DMS79 (cell line): Measurements from ENCODE around the gene ARL5A.

Source experiments
- DNase-seq: peaks from one replicate; lab custom pipeline; 2025; lab: John Stamatoyannopoulos, UW

The ARL5A gene

GRCh38 chr2:151766437-151767153 is 61.6 kb downstream of the ARL5A start:
- DNase-seq = no peak

- no peak for DNase-seq
Observed at GRCh38 chr2:151765760-151766410, 62.3 kb downstream of the ARL5A start.

GRCh38 chr2:151762694-151763093 is 65.5 kb downstream of the ARL5A start:
- no peak for DNase-seq

GRCh38 chr2:151761687-151762086 is 66.5 kb downstream of the ARL5A start:
- DNase-seq = no peak

- no peak for DNase-seq
Observed at GRCh38 chr2:151761193-151761592, 67.0 kb downstream of the ARL5A start.

- DNase-seq = no peak
Observed at GRCh38 chr2:151760139-151760650, 68.0 kb downstream of the ARL5A start.

- DNase-seq = no peak
Observed at GRCh38 chr2:151758744-151759143, 69.5 kb downstream of the ARL5A start.

- DNase-seq = peak; percentile 56
Observed at GRCh38 chr2:151757861-151758260, 70.4 kb downstream of the ARL5A start.

GRCh38 chr2:151756820-151757219 is 71.4 kb downstream of the ARL5A start:
- DNase-seq = peak; percentile 11

GRCh38 chr2:151754253-151754897 is 73.8 kb downstream of the ARL5A start:
- no peak for DNase-seq

- no peak for DNase-seq
Observed at GRCh38 chr2:151753540-151753939, 74.7 kb downstream of the ARL5A start.
